ENCODE measurements around the gene KLK13.

The KLK13 gene

DNA sequence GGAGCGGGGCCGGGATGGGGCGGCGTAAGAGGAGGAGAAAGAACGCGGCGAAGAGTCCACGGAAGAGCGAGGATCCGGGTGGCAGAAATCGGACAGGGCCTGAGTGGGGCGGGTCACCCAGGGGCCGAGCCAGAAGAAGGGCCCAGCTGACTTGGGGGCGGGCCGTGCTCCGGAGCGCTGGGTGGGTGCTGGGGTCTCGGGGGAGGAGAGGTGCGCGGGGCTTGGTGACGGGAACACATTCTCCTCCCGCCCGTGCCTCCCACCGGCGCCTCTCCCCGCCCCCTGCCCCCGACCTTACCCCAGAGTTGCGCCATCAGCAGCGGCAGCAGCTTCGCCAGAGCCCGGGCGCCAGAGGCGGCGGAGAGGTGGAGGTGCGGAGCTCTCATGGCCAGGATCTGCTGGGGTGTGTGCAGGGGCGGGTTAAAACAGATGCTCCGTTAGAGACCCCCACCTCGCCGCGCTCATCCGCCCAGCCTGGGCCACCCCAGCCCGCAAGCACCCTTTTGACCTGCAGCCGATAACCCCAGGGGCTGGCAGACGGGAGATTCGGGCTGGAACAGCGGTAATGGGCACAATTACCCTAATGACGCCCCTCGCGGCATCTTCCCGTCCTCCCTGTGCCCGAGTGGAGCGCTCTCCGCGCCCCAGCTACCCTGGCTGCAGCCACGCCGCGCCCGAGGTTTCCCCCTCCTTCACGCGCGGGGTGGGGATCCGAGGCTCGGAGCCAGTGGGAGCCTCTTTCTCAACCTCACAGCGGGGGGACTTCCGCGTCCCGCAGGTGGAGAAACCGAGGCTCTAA is 45.9 kb downstream of the KLK13 start:
- DNase-seq = peak in 1 of 14 donors; percentile 1

DNA sequence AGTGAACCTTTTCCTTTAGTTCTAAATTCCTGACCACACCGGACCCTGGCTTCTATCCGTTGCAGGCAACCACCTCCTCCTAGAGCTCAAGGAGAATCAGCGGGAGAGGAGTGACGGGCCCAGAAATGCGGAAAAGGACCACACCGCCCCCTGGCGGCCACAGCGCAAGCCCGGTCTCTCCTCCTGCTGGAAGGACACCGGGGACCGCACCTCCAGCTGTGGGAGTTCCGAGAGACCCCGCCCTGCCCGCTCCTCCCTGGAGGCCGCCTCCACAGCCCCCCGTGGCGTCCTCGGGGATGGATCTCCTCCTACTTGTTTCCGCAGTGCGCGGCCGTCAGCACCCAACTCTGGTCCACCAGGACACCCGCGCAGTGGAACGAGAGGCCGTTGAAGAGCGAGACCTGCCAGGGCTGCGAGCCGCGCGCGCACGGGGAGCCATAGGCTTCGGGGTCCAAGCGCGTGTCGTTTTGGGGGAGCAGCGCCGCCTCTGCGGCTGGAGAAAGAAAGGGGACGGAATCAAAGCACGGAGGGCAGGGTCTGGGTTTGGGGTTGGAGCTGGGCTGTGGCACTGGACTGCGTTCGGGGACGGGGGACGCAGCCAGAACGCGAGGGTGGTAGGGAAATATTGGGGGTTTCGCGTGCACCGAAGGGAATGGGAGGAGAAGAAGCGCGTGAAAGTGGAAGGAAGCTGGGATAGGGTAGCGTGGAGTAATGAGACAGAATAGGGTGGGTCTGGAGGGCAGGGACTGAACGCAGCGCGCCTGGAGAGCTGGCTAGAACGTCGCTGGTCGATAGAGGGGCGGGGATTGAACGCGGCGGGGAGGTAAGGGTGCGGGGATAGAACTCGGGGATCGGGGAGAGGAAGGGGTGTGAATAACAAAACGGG is 47.9 kb downstream of the KLK13 start:
- DNase-seq = peak in 9 of 14 donors; percentile 8 to 76 (median 46)

DNA sequence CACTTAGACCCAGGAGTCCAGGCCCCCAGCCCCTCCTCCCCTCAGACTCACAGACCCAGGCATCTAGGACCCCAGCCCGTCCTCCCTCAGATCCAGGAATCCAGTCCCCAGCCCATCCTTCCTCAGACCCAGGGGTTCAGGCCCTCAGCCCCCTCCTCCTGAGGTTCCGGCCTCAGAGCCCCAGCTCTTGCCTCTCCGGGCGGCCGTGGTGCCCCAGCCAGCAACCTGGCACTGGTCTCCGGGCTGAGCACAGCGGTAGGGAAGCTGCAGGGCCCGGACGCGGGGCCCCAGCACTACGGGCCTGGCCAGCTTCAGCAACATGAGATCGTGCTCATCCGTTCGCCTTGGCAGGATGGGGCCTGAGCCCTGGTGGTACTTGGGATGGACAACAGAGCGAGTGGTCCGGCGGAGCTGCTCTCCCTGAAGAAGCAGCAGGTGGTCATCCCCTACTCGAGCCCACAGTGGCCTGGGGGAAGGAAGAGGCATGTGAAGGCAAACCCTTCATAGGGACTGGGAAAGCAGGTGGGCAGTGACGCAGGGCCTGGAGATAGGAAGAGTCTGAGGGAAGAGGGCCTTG is 49.1 kb downstream of the KLK13 start:
- no peak for DNase-seq

DNA sequence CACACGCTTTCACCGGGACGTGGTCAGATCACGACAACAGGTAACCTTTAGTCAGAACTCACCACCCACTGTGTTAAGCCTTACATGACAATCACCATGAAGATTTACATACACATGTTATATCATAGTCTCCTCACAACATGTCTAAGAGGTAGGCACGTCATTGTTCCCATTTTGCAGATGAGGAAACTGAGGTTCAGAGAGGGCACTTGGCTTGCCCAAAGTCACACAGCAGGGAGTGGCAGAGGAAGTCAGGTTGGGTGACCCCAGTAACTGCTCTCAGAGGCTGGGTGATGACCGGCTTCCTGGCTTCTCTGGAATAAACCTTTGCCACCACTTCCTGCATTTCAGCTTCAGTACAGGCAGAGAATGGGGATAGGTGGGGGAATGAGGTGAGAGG is 50.6 kb downstream of the KLK13 start:
- no peak for DNase-seq

DNA sequence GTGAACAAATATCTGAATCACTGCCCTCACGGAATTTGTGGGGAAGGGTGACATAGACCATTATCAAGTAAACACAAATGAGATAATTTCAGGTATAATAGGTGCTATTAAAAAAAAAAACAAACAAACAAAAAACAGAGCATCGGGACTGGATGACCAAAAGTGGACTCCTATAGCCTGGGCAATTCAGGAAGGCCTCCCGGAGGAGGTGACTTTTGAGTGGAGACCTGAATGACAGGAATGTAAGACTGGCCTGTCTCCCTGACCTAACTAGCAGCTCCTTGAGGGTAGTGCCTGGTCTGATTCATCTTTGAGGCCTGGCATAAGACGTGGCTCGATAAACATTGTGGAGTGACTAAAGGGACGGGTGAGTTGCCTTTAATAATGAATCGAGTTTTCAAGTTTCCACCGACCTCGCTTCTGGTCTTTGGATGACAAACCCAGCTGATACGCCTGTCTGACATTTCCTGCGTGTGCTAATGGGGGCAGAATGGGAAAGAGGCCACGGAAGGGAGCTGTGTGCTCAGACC is 52.2 kb downstream of the KLK13 start:
- DNase-seq = no peak

DNA sequence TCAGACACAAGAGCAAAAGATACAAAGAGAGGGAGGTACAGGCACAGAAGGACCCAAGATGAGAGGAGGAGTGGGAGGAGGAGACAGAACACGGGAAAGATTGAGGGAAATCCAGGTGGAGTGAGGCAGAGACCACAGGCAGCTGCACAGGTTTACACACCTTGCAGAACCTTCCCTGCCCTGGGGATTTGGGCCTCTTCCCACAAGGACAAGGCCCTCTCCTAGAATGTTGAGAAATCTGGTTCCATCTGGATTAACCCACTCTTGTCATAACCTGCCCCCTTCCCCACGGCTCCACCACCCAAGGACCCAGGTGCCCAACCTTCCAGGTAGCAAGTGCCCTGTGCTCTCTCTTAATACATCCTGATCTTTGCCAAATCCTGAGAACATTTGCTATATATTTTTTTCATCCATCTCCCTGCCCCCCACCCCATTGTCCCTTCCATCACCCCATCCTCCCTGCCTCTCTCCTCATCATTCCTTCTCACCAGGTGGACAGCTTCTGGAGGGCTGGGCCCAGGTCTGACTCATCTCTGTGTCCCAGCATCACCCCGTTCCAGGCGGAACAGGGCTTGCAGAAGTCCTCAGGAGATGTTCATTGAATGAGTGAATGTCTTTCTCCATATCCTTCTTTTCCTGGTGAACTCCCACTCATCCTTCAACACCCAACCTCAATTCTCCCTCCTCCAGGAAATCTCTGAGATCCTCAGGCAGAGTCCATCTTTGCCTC is 54.7 kb downstream of the KLK13 start:
- DNase-seq = no peak

DNA sequence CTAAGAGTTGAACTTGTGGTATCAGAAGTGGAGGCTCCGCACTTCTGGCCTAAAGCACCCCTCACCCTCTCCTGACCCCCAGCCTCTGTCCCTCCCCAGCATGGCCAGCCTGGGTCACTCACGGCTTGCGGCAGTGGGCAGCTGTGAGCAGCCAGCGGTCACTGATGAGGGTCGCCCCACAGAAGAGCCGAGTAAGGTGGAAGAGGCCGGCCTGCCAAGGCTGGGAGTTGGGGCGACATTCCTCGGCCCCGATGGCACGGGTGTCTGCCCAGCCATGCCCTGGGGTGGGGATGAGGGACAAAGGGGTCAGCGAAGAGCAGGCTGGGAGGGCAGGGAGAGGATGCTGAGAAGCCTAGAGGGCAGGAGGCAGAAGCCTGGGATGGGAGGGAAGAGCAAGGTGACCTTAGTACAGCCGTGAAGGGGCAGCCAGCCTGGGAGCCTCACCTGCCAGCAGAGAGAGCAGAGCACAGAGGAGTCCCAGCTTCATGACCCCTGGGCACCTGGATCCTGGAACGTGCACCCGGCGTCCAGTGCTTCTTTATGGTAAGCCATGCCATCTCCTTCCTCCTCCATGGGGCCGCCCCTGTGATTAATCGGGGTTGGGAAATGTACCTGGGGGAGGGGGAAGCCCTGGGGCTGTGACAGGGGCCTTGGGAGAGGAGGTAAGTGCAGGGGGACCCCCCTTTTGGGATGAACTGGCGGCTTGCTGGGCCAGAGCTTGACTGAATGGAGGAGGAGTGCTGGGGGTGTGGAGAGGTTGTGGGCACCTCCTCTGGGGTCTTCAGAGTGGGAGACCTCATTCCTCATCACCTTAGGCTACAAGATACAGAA is 55.6 kb downstream of the KLK13 start:
- no peak for DNase-seq

DNA sequence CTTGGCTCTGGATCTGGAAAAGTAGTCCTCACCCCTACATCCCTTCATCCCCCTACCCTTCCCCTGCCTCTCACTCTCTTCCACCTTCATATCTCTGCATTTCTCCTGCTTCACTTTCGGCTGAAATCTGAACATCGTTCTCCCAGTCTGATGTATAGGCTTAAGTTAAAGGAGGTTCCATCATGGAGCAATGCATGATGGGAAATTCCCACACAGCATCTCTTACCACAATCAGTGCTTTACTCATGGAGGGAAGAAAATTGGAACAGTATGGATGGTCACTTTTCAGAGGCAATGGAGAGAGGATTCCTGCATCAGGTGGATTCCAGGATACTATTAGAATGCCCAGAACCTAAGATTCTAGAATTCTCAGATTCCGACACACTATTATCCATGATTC is 57.4 kb downstream of the KLK13 start:
- DNase-seq = no peak

DNA sequence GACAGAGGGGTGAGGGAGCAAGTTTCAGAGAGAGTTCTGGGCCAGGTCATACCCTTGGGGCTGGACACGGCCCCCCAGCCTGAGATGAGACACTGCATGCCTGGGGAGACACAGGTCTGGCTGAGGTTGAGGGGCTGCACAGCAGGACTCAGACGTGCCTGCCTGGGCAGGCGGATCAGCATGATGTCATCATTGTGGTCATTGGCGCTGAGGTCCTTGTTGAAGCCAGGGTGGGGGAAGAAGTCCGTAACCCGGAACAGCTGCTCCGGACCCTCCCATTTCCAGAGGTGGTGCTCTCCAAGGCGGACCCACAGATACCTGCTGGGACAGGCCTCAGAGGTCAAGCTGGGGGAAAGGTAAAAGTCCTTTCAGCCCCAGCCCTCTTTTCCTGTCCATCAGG is 58.5 kb downstream of the KLK13 start:
- no peak for DNase-seq
